Measurements from ENCODE around the gene FGD5.
A peak's percentile ranks its signal among the peaks of the same experiment; 100 is the strongest.

The FGD5 gene, protein sequence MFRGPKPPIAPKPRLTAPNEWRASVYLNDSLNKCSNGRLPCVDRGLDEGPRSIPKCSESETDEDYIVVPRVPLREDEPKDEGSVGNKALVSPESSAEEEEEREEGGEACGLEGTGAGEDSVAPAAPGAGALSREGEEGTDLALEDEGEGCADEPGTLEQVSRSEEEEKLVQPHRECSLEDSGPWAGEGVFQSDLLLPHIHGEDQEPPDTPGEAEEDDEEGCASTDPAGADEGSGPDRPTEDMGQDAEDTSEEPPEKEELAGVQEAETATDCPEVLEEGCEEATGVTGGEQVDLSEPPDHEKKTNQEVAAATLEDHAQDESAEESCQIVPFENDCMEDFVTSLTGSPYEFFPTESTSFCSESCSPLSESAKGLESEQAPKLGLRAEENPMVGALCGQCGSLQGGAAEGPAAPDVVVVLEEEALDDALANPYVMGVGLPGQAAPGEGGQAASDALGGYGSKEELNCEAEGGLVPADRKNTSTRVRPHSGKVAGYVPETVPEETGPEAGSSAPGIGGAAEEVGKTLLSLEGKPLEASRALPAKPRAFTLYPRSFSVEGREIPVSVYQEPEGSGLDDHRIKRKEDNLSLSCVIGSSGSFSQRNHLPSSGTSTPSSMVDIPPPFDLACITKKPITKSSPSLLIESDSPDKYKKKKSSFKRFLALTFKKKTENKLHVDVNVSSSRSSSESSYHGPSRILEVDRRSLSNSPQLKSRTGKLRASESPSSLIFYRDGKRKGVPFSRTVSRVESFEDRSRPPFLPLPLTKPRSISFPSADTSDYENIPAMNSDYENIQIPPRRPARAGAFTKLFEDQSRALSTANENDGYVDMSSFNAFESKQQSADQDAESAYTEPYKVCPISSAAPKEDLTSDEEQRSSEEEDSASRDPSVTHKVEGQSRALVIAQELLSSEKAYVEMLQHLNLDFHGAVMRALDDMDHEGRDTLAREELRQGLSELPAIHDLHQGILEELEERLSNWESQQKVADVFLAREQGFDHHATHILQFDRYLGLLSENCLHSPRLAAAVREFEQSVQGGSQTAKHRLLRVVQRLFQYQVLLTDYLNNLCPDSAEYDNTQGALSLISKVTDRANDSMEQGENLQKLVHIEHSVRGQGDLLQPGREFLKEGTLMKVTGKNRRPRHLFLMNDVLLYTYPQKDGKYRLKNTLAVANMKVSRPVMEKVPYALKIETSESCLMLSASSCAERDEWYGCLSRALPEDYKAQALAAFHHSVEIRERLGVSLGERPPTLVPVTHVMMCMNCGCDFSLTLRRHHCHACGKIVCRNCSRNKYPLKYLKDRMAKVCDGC (N-terminal part only)

DNA sequence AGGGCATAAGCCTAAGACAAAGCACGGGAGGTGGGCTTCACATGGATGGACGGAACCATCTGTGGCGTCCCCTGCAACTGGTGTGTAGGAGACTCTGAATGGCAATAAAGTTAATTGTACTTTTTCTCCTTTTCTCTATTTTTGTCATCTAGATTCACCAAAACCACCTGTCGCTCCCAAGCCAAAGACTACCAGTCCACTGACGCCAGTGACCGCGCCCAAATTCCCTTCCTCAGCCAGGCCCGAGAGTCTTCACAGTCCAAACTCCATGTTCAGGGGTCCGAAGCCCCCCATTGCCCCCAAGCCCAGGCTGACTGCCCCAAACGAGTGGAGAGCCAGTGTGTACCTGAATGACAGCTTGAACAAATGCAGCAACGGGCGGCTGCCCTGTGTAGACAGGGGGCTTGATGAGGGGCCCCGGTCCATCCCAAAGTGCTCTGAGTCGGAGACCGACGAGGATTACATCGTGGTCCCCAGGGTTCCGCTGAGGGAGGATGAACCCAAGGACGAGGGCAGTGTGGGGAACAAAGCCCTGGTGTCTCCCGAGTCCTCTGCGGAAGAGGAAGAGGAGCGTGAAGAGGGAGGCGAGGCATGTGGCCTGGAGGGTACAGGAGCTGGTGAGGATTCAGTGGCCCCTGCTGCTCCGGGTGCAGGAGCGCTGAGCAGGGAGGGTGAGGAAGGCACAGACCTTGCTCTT lies at the start of gene FGD5:
TSS of gene FGD5 (plus strand) at position 159 of the 697 bp plus-strand sequence. CDS start at position 269, 110 bp downstream.
- DNase-seq: no peak

DNA sequence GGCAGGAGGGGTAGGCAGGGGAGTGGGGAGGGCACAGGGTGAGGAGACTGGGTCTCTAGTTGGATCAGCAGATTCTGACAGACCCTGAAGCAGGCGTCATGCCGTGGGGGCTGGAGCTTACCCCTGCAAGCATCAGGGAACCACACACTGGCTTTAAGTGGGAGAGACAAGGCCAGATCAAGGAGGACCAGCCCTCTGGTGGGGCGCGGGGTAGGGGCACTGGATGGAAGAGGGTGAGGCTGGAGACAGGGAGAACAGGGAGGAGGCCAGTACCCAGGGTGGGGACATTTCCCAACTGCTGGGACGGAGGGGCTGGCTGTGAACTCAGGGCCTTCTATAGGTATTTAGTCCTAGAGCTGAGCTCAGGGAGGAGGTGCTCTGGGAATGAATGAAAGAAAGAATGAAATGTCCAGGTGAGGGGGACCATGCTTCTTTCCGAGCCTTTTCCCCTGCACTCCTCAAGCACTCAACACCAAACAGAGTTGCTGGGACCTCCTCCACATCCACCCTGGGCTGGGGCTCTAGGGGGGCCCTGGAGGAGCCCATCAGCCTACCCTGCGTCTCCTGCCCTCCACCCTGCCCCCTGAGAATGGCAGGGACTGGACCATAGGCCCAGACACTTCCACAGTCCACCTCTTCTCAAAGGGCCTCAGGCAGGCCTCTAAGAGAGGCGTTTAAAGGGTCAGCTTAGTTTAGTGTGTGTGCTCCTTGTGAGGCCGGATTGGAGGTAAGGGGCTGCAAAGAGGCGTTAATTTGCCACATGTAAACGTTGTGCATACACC lies 49.0 kb upstream of the FGD5 start:
- no peak for DNase-seq

DNA sequence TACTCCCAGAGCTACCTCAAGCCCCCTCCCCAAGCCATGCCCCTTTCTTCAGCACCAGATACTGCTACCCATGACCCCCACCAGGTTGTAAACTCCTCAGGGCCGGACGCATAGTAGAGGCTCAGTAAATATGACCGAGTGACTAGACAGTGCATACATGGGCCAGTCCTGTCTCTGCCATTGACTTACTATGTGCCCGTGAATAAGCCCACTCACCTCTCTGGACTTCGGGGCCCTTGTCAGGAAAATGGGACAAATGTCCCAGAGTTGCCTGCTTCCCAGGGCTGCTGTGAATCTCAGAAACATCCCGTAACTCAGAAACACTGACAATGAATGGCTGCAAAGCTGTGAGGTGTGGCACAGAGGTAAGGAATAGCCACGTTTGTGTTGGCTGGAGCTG lies 48.2 kb upstream of the FGD5 start:
- no peak for DNase-seq

DNA sequence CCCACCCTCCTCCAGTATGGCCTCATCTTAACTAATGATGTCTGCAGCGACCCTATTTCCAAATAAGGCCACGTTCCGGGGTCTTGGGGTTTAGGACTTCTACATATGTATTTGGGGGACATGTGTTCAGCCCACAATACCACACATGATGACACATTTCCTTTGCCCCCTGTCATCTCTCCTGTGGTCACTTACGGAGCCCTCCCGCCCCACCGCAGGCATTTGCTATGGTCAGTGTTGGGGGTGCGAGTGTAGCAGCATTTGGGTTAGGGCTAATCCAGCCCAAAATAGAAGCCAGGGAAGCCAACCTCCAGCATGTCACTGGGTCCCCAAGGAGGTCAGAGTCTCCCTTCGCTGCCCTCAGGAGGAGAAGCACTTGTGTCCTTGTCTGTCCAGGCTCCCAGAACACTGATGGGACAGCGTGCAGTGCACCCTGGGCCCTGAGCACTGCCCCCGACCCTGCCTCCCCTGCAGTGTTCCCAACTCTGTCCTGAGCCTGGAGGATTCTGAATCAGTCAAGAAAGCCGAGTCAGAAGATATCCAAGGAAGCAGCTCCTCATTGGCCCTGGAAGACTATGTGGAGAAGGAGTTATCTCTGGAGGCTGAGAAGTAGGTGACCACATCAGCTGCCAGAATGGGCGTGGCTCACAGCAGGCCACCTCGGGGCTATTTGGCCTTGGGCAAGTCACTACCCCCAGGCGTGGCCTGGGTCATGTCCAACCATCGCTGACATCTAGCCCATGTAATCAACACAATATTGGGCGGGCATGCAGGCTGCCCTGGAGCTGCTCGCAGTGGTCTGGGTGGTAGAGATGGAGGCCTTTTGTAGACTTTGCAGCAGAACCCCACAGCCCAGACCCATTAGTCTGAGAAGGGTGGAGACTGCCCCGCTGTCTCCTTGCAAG lies 46.9 kb upstream of the FGD5 start:
- no peak for DNase-seq

DNA sequence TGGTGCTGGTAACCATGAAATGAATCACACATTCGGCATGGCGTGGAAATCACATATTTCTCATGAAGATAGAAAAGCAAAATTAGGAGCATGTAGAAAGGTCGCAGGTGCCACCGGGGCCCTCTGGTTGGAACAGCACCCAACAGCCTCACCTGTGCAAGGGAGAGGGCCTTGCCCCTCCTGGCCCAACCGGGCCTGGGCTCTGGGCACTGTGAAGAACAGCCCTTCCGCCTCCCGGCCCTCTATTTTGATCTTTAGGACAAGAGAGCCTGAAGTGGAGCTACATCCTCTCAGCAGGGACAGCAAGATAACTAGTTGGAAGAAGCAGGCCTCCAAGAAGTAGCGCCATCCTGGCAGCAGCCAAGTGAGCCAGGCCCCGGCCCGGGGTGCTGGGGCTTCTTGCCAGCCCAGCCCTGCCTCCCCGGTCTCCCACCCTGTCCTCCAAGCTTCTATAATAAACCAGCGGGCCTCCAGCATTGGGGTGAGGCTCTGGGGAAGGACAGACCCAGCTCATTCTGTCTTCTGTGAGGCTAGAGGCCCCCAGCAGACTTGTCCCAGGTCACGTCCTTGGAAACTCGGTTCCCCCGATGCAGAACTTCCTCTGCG lies 46.1 kb upstream of the FGD5 start:
- DNase-seq: no peak

DNA sequence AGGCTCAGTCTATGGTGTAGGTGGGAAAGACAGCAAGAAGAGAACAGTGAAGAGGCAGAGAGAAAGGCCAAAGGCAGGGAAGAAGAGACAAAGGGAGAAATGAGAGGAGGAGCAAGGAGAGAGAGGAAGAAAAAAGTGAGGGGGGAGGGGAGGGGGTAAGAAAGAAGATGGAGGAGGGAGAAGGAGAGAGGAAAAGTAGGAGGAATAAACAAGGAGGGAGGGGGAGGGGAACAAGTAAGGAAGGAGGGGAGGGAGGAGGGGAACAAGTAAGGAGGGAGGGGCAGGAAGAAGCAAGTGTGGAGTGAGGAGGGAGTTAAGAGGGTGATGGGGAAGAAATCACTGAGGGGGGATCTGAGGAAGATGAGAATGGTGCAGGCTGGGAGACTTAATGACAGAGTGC lies 45.5 kb upstream of the FGD5 start:
- DNase-seq: no peak

DNA sequence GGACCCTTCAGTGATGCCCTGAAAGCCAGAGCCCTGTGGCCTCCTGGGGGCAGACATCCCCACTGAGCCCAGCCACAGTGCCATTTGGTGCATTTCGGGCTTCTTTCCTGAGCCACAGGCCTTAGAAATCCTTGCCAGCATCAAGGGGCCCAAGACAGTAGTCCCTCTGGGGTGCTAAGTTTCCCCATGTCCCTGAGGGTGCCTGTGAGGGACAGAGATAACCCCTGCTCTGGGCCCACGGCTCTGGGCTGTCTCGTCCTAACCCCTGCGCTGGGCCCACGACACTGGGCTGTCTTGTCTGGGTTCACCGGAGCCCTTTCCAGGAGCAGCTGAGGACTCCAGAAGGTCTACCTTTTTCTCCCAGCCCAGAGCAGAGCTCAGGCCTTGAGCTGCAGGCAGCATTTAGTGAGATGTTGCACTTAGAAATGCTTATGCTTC lies 45.1 kb upstream of the FGD5 start:
- DNase-seq: no peak

DNA sequence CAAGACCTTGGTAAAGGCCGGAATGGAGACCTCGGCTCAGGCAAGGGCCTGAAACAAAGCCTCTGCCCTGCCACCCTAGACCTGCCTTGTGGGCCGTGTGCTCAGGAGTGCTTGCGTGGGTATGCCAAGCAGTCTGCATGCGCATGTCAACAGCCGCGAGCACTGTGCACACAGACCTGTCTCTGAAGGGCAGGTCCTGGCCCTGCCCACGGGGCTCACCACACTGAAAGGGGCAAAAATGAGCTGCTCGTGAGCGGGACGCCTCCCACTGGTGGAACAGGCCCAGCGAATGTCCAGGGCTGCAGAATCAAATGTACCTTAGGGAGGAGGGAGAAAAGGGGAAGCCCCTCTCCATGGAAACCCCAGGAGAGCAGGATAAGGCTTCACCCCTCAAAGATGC lies 44.3 kb upstream of the FGD5 start:
- DNase-seq: no peak

DNA sequence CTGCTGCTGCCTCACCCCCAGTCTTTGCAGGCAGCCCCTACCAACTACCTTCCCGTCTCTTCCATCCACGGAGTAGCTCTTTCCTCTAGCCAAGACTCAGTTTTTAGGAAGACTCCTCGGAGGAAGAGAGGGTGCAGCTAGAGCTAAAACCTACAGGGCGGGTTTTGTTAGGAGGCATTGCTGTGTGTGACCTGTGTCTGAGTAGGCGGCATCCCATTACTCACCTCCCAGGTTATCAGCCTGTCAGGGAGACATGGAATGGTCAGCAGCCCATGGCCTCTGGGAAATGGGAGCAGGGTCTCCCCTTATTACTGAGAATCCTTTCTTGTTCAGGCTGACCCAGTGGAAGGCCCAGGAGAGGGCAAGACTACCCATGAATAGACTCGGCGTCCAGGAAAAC lies 43.8 kb upstream of the FGD5 start:
- no peak for DNase-seq

DNA sequence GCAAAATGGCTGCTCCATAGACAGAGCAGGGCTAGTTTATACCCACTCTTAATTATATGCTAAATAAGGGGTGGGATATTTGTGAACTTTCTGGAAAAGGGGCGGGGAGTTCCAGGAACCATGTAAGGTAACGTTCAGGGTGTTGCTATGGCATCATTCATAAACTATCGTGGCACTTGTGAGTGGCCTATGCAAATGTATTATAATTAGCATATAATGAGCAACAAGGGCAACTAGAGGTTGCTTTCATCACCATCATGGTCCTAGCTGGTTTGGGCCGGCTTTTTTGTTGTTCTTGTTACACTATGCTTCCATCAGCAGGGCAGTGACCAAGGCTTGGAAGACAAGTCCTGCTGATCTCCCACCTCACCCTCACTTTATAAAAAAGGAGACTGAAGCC lies 43.2 kb upstream of the FGD5 start:
- no peak for DNase-seq

DNA sequence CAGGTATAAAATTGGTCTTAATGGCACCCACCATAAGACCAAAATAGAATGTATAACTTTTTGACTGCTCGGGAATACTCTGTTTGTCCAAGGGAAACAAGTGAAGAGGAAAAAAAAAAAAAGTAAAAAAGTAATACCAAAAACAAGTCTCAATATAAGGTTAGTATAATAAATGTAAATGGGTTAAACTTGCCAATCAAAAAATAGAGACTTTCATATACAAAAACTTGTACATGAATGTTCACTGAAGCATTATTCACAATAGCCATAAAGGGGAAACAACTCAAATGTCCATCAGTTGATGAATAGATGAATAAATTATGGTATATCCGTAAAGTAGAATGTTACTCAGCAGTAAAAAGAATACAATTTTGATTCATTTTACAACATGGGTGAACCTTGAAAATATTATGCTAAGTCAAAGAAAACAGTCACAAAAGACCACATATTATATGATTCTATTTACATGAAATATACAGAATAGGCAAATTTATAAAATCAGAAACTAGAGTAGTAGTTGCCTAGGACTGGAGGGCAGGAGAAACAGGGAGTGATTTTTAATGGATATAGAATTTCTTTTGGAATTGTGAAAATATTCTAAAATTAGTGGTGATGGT lies 39.6 kb upstream of the FGD5 start:
- no peak for DNase-seq

DNA sequence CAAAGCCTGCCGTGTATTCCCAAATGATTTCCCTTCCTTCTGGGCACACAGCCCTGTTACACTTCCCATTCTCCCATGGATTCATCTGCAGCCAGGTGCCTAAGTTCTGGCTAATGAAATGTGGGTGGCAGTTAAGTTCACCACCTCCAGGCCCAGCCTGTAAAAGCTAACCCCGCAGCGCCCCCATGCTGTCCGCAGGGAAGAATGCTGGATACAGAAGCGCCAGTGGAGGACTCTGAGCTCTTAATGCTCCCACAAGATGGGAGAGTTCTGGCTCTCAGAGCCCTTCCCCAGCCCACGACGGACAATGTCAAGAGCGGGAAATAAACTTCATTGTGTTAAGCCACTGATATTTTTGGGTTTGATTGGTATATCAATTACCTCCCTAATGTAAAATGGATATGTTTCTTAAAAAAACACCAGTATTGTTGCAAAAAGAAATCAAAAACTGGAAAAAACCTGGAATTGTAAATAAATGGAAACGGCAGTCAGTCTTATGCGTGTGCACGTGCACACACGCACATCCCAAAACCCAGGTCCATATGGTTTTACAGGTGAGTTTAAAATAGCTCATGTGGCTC lies 37.7 kb upstream of the FGD5 start:
- DNase-seq: peak; percentile 40 to 52

DNA sequence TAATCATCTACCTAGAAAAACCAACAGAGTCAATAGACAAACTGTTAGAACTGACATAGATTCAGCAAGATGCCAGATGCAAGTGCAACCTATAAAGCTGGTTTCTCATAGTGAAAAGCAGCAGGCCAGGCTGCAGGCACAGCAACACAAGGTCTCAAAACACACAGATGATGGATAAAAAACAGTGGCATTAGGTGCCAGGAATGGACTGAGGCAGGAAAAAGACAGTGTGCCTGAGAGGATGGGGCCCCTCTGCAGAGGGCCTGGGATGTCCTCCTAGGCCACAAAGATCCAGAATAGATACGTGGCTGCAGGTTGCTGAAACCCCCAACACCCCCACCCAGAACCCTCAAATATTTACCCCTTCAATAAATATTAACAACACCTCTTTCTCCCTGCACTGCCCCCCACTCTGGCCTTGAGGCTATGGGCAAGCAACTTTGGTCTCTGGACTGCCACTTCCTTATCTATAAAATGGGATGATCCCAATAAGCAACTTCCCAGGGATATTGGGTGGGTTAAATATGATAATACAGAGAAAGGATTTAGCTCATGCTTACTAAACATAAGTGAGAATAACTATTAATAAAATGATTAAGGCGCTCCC lies 35.2 kb upstream of the FGD5 start:
- no peak for DNase-seq

DNA sequence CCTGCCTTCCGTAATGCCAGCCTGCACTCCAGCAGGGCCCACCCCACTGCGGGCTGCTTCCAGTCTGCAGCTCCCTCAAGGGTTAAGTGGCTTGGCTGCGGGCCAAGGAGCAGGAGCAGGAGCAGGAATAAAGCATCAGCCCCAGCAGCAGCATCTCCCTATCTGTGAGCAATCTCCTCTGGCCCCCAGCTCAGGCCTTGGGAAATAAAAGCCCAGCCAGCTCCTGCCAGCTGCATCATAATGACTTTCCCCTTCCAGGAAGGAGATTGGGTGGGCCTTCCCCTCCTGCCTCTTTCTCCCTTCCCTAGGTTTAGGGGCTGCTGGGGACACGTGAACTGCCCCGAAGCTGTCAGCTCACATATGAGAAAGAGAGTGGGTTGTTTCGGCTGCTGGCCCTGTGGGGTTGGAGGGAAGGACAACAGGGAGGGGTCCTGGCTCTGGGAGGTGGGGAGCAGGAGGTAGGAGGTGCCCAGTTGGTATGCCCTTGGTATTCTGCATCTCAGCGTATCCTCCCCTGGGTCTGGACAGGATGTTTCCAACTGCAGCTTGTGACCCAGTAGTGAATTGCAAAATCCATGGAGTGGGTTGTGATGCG lies 34.6 kb upstream of the FGD5 start:
- DNase-seq: no peak

DNA sequence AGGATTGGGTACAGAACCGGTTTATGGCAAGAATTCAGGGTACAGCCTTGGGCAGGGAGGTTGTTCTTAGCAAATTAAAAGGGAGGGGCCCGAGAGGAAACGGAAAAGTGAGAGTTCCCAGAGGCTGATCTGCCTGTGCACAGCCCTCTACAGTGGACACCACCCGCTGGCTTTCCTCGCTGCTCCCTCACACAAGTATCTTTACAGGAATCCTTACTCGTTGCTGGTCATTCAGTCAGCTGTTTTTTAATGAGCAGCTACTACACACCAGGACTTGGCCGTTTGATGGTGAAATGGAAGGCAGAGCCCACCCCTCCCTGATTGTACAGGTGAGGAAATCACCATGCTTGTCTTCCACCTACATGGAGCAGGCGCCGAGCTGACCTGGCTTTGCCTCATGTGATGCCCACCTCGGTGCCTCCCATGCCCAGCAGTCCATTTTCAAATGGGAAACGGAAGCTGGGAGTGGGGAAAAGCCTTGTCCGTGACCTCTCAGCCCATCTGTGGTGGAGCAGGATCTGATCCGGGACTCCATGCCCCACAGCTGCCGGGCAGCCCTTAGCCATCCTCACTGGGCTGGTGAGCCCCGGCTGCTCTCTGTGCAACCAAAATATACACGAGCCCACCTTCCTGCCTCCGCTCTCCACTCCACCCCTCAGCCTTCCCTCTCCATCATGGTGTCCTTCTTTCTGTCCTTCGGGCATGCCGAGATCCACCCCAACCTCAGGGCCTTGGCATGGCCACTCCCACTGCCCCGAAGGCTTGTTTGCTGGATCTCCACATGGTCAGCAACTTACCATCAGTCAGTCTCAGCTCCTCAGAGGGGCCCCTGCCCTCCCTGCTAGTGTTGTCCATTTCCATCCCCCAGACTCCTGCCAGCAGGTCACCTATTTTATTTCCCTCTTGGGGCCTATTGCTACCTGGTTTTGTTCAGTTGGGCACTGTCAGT lies 33.3 kb upstream of the FGD5 start:
- DNase-seq: no peak

DNA sequence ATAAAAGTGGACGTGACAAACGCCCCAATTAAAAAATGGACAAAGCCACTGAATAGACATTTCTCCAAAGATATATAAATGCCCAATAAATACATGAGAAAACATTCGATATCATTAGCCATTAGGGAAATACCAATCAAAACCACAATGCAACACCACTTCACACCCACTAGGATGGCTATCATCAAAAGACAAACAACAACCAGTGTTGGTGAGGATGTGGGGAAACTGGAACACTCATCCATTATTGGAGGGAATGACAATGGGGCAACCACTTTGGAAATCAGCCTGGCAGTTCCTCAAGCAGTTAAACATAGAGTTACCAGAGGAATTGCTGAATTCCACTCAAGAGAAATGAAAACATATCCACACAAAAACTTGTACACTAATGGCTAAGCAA lies 32.4 kb upstream of the FGD5 start:
- no peak for DNase-seq

DNA sequence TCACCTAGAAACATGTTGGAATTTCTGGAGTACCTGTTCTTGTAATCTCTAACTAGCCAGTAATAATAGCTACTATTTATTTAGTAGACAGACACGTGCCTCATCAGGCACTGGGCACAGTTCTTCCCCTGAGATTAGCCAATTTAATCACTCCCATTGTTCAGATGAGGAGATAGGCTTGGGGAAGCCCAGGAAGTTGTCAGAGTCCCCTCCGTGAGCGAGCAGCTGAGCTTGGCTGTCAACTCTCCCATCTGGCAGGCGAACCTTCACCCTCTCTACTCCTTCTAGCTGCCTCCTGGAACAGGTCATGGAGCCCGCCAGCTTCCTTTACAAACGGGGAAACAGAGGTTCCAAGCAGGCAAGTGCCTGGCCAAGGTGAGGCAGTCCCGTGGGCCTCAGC lies 31.1 kb upstream of the FGD5 start:
- DNase-seq: no peak

Measured in inflammatory macrophage treated with lipopolysaccharide for 1 hour (primary cell).